GM19452 (cell line): ENCODE measurements around the gene CMTM2.
"Not testable (repeated sequence)": the region's sequence is repeated elsewhere in the genome, so short reads cannot be mapped to it uniquely, and the experiment has no call there.

ENCODE experiments used
- ATAC-seq: cut with Tn5 transposase; IDR thresholded peaks from one replicate; pipeline ENCODE4 v1.9.1; 2021; ENCODE audit not compliant: unreplicated experiment

CMTM2 gene

DNA sequence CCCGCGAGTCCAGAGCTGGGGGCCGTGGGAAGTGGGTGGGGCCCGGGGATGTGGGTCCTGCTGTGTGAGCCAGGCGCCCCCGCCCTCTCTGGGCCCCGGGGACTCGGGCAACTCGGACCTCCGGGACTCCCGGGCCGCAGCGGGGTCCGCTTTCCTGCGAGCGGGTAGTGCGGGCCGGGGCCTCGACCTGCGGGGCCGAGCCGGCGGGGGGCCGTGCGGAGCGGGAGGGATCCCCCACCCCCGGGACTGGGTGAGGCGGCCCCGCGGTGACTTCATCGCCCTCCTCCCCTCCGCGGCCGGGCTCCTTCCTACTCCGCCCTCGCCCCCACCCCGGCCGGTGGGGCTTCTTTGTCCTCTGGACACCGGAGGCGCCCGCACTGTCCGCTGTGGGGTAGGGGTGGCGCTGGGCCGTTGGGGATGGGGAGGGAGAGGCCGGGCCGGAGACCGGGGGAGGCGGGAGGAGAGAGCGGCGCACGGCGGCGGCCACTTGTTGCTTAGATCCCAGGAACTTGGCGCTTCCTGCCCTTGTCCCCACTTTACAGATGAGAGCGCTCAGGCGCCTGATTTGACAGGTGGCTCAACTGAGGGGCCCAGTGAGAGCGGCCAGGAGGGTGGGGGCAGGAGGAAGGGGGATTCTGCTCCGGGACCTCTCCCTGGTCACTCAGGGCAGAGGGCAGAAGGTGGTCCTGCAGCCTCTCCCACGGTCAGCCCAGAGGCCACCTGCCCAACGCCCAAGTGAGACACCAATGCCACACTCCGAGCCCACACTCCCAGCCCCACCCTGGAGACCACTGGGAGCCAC lies 26.1 kb downstream of the CMTM2 start:
- peak; percentile 3 for ATAC-seq

DNA sequence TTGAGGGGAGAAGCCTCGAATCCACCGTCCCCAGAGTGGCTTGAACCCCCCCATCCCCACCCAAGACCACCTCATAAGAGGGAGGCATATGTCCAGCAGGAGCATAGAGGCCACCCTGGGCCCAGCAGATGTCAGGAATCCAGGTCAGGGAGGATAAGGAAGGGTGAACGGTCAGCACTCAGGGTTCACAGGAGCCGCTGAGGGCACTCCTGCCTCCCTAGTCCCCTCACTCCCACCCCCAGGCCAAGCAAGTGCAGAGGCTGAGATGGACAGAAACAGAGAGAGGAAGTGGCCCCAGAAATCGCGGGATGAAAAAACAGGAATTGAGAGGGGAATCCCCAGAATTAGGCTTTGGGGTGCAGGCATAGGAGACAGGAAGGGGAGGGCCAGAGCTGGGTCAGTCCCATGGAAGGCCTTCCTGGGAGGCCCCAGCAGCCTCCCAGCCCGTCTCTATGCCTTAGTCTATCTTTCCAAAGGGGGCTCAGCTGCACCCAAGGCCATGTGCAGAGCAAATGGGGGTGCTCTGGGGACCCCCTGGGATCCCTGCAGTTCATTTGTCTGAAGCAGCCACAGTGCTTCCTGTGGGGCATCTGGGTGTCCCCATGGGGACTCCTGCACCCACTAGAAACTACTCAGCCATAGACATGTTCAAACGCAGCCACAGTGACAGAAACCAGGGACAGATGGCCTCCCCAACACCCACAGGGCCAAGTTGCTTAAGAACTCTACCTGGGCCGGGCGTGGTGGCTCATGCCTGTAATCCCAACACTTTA lies 26.9 kb downstream of the CMTM2 start:
- ATAC-seq, result peak; percentile 52

DNA sequence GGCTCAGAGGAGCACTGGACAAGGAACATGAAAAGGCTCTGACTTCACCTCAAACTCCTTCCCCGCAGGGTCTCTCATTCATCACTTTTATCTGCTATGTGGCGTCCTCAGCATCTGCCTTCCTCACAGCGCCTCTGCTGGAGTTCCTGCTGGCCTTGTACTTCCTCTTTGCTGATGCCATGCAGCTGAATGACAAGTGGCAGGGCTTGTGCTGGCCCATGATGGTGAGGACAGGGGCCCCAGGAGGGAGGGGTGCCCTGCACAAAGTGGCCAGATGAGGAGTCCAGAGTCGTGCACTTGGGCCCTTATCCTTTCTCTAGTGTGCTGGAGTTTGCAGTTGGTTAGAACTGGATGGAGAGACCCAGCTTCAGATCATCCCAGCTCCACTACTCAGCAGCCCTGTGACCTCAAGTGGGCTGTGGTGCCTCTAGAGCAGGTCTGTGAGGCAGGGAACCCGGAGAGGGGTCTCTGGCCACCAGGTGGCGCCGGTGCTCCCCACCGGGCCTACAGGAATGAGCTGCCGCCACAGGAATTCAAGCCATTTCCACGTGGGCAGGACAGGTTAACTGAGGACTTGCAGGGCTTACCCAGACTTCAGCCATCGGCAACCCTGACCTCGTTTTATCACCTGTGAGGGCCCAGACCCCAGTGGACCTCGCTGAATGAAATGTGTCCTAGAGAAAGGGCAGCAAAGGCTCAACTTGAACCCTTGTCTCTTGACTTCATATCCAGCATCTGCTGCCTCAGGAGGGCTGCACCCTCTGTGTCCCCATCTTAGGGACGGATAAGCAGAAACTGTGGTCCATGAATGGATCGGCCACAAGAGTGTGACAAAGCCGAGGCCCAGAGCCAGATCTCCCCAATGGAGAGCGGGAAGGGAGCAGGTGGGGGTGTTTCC lies 29.2 kb downstream of the CMTM2 start:
- ATAC-seq, result peak; percentile 39

DNA sequence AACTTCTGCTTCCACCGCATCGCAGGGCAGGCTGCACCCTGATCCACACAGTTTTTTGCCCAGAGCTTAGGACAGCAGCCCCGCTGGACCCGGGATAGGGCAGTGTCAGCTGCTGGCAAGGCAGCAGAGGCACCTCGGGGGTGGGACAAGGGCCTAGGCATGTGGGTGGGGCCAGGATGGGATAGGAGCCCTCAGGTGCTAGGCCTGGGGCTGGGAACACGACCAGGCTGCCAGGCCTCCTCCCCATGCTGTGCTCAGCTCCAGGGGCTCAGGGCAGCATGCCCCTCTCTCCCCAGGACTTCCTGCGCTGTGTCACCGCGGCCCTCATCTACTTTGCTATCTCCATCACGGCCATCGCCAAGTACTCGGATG lies 29.9 kb downstream of the CMTM2 start:
- no peak for ATAC-seq

DNA sequence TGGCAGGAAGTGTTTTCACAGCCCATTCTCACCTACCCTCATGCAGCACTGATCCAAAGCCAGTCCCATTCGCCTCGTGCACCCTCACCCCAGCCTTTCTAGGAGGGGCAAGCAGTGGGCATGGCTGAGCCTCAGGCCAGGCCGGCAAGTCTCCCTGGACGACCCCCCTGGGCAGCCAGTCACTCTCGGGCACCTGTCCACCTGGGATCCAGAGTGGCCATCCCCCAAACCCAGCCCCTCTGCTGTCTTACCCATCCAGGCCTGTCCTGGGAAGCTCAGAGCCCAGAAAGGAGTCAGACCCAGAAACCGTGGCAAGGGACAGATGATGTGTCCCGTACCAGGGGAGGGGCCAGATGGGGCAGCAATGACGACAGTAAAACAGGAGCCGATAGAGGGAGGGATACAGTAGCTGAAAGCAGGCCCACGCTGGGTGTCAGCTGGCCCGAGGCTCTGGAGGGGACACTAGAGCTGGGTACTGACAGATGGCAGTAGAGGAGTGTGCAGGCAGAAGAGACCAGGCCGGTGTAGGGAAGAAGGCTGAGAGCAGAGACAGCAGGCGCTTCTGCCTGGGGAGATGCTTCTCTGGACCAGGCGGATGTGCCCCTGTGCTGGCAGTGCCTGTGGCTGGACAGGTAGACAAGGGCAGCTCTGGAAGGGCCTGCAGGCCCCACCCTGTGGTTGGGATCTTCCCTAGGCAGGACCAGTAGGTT lies 31.0 kb downstream of the CMTM2 start:
- ATAC-seq, result no peak

DNA sequence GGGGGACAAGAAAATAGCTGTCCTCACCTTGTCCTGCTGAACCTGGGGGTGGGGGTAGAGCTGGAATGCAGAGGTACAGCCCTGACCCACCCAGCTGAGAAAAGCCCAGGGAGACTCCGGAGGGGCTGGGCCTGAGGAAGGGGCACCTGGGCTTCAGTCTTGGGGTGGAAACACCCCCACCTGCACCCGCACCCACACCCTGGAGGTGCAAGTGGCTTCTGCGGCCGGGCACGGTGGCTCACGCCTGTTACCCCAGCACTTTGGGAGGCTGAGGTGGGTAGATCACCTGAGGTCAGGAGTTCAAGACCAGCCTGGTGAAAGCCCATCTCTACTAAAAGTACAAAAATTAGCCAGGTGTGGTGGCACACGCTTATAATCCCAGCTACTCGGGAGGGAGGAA lies 32.6 kb downstream of the CMTM2 start:
- ATAC-seq, result not testable (repeated sequence)

DNA sequence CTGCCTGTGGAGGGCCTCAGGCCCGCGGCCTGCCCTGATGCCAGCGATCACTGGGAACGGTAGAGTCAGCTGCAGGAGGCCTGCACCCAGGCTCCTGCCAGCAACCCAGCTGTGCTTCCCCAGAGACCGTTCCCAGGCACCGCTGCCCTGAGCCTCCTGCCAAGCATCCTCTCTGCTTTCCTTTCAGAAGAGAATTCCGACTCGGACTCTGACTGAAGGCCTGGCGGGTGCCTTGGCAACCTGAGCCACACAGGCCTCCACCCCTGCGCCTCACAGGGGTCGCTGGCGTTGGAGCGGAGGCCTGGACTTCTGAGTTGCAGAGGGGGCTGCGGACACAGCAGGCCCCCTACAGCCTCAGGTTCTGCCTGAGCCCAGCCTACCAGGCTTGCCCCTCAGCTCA lies 33.2 kb downstream of the CMTM2 start:
- no peak for ATAC-seq

DNA sequence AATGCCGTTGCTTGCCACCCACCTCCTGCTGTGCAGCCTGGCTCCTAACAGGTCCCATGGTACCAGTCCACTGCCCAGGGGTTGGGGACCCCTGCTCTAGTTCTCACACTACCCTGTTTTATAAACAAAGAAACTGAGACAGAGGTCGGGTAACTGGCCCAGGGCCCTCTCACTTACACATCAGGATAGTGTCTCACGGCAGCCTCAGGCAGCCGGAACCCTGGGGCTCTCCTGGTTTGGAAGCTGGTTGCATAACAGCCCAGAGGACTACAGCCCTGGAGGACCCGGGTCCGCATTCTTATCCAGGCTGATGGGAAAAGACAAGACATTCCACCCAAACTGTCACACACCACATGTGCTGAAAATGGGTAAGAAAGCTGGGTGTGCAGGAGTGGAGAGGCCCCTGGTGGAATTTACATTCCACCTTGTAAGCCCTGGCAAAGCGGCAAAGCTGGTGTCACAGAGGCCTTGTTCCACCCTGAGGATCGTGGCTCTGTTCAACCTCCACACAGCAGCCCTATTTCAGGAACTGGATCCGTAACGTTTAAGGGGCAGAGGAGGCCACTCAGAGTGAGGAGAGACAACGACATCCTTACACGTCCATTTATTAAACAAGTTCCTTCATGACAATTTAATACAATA lies 35.0 kb downstream of the CMTM2 start:
- no peak for ATAC-seq

DNA sequence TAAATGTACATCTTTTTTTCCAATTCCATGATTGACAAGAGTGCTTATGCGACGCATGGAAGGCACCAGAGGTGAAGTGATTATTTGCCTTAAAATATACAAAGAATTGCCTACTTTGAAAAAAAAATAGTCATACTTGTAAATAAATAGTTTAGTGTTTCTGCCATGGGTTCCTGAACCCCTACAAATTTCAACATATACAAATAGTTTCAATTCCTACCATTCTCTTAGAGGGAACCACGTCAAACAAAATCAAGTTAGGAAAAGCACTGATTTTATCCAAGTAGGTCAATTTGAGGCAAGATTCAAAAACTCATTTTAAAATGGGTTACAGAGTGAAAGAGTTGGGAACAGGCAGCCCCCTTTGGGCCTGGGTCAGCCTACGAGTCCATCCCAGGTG lies 36.9 kb downstream of the CMTM2 start:
- ATAC-seq, result no peak

DNA sequence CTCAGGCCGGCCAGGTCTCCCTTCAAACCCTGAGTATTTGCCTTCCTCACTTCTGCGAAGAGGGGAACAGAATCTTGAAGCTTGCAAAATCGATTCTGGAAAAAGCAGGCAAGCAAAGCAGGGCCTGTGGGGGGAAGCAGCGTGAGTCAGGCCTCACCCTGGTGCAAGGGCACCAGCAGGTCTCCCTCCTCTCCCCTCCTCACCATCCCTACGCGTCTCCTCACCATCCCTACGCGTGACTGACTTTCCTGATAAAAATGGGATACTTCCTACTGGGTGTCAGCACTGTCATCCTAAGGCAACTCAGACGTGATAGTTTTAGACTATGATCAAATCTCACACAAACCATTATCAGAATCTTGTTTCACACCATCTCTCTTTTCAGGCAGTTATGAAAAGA lies 37.3 kb downstream of the CMTM2 start:
- ATAC-seq, result no peak

DNA sequence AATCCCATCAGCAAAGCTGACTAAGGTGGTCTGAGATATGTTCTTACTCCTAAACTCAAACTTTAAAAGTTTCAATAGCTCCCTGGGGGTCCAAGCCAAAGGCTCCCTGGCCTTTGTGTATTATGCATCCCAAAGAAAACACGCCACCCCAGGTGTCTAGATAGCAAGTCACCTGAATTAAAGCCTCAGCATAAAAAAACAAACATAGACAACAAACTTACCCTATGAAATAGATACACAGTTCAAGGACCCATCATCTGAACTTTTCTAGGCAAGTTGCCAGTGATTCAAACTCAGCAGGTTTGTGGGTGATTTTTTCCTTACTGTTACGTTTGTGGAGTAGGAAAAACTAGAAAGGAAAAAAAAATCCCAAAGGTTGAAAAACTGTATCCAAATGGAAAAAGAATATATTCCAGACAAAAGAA lies 37.8 kb downstream of the CMTM2 start:
- ATAC-seq, result no peak

DNA sequence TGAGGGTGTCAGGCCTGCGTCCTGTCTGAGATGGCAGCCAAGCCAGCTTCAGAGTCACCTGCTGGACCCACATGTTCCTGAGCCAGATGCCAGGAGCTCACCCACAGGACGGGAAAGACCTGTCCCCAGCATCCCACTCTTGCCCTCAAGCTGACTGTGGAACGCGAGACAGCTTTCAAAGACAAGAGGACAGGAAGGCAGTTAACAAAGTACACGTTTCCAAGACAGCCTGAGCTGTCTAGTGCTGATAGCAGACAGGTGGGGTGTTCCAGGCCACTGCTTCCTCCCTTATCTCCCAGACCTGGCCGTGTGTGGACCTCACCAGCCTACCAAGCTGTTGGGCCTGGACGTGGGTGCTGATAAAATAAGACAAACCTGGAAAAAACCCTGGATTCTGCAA lies 38.5 kb downstream of the CMTM2 start:
- ATAC-seq, result no peak

DNA sequence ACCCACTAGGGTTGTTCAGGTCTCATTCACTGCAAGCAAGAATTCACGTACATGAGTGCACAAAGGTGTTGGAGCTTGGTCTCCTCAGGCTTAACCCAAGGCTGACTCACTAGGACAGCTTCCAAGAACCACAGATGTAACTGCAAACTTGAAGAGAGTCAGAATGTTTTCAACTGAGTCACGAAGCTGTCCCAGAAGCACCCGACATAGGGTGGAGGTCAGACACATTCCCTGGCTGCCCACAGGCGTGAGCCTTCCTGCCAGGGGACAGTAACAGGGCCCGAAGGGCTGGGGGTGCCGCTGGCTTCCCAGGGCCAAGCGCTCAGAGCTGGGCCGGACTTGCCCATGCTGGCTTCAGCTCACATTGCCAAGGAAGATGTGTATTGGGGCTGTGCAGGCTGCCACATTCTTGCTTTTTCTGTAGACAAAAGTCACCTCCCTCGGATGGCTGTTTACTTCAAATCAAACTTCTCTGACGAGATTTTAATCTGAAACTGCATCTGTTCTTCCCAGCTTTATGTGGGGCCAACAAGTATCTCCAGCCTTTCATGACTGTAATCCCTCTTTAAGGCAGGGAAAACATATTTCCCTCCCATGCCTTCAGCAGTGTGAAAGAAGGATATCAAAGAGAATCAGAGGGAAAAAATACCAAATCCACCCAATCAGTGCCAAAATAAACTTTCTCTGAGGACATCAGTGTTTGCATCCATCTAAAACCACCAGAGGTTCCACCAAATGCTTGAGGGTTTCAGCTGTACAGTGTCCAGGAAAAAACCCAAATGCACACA lies 39.5 kb downstream of the CMTM2 start:
- ATAC-seq, result no peak

DNA sequence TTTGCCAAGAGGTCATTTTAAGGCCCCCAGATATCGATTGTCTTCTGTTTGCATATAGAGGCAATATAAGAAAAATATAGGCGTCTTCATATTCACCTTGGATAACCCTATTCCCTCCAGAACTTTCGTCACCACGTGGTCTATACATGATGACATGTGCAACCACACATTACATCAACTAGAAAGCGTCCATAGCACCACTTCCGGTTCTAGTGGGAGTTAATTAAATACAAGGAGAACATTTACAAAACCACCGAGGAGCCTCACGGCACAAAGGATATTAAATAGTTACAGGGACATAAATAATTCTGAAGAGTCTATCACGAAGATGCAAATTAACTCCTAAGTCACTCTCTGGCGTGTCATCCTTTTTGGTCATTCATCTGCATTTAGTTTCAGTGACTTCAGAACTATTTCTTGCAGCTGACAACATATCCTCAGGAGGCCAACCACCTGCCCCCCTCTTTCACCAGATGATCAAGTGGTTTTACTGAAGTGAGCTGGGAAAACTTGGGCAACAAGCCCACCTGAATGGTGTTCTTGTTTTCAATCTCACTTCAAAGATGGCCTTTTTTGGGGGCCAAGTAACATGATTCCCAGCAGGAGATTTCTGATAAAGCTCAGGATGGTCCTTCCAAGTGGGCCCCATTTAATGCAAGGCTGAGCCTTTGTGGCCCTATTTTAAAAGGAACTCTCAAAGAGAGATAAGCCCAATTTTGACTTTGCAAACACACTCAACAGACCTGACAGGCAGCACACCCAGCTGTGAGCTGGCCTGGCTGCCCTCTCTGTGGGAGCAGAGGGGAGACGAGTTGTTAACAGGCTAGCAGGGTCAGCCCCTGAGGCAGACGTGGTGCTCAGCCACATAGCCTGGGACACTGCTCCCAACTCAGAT lies 40.5 kb downstream of the CMTM2 start:
- ATAC-seq, result no peak

DNA sequence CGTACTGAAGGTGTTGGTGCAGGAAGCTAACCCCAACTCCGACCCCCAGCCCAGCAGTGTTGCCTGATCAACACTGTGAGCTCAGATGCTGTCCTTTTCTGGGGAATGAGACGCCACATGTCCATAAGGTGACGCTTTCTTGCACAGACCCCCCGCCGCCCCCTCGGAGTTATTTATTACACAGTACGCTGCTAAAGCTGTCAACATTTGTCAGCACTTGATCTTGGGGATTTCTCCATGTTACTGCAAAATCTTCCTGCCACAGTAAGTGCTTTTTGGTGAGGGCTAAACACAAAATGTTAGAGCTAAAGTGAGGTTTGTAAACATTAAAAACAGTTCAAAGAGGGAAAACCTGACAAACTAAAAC lies 41.1 kb downstream of the CMTM2 start:
- no peak for ATAC-seq

DNA sequence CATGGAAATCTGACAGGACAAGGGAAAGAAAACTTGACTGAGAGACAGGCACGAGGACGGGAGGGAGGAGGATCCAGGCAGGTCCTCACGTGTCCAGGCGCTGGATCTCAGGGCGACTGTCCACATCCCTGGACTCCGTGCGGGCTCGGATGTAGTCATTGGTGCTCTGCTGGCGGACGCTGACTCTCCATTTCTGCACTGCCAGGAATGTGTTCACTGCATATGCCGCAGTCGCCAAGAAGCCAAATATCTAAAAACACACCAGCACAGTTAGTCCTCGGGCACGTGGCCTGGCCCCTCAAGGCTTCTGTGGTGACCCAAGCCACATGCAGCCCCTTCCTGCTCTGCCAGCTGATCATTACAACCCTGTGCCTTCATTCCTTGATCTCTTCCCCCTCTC lies 42.7 kb downstream of the CMTM2 start:
- ATAC-seq, result no peak

DNA sequence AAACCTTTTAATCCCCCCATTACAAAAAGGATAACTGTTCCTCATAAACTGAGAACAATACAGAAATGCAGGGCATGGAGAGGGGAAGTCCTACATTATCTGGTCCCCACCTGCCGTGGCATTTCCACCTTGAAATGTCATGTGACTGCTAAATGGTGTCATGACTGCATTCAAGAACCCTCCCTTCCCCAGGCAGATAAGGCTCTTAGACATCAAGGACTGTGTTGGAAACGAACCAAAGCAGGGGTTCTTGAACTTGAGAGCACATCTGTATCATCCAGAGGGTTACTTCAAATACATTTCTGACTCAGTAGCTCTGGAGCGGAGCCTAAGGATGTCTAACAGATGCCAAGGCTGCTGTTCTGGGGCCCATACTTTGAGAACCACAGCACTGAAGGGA lies 43.6 kb downstream of the CMTM2 start:
- no peak for ATAC-seq

DNA sequence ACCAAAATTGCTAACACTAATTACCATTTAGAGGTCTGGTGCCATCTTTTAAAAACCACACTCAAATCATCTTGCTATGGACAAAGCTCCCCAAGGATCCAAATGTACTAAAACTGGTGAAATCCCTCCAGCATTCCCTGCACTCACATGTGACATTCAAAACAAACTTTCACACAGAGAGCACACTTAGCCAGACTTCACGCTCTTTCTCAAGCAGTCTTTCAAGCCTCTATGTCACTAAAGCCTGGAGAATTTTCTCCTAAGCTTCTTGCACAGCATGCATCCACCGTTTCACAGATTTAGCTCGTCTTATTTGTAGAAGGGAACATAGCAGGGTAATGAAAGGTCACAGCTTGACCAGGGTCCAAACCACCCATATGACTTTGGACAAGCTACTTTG lies 44.5 kb downstream of the CMTM2 start:
- ATAC-seq, result no peak
